ENCODE results near the gene QRICH2. TPM values are rescaled to one million over a fixed set of nuclear protein-coding genes. Genes with fewer than 3 reads are reported as not detected.

QRICH2 gene
- total and polyA plus RNA-seq, 9 of the 15 experiments (the other 6 are each of a cell fraction or from before 2014, with no cell fraction given) = 0.03 to 1.6 (median 0.81) TPM

DNA sequence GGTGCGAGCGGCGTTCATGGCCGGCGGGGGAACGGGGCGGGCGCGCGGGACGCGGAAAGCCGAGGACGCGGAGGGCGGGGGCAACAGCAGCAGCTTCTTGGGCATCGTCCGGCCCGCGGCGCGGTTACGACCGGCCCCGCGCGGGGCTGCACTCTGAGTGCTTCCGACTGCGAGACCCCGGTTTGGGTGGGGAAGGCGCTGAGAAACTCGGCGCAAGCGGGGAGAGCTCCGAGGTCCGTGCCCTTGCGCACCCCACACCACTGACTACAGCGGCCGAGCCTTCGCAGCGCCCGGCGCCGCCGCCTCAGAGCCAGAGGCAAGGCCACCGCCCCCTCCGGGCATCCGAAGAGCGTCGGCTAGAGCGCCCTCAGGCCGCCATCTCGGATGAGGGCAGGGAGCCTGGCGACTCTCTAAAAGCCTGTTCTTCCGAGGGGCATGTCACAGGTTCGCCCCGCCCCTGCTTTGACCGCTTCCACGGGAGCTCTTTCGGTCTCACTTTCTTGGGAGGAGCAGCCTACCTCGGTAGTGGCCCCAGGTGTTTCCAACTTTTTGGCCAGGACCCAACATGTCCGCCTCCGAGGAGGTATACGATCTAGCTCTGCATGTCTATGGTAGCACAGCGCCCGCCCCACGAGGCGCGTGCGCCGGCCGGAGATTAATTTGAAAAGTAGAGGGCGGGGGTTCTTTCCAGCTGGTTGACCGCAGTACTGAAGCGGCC lies 45.7 kb upstream of the QRICH2 start, which contains the start of gene PRPSAP1 (continued):
- TF ChIP-seq ZKSCAN1 (IDR thresholded peaks at IDR 0.05; ENCODE audit: low read depth, low read length) = no peak
- TF ChIP-seq BRF1 (IDR thresholded peaks at IDR 0.05; ENCODE audit: borderline replicate concordance, extremely low read depth, insufficient read length) = no peak
- TF ChIP-seq ZNF830 (CRISPR knock-in tag; IDR thresholded peaks at IDR 0.05) = no peak
- 0 out of 2 replicates have a peak, but pooled peaks have one; percentile 54 for TF ChIP-seq ZNF12 (CRISPR knock-in tag; IDR thresholded peaks at IDR 0.05)
- TF ChIP-seq, protein P1, sequence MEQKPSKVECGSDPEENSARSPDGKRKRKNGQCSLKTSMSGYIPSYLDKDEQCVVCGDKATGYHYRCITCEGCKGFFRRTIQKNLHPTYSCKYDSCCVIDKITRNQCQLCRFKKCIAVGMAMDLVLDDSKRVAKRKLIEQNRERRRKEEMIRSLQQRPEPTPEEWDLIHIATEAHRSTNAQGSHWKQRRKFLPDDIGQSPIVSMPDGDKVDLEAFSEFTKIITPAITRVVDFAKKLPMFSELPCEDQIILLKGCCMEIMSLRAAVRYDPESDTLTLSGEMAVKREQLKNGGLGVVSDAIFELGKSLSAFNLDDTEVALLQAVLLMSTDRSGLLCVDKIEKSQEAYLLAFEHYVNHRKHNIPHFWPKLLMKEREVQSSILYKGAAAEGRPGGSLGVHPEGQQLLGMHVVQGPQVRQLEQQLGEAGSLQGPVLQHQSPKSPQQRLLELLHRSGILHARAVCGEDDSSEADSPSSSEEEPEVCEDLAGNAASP (IDR thresholded peaks at IDR 0.05) = no peak
- TF ChIP-seq SIN3A (IDR thresholded peaks at IDR 0.05; ENCODE audit: borderline replicate concordance in 2 of 2, control insufficient read depth in 1 of 2, low read depth in 2 of 2, low read length in 2 of 2) = peak in 1 of 2 experiments; percentile 91
- peak; percentile 88 for TF ChIP-seq CXXC5 (CRISPR knock-in tag; IDR thresholded peaks at IDR 0.05)
- TF ChIP-seq, protein P2, sequence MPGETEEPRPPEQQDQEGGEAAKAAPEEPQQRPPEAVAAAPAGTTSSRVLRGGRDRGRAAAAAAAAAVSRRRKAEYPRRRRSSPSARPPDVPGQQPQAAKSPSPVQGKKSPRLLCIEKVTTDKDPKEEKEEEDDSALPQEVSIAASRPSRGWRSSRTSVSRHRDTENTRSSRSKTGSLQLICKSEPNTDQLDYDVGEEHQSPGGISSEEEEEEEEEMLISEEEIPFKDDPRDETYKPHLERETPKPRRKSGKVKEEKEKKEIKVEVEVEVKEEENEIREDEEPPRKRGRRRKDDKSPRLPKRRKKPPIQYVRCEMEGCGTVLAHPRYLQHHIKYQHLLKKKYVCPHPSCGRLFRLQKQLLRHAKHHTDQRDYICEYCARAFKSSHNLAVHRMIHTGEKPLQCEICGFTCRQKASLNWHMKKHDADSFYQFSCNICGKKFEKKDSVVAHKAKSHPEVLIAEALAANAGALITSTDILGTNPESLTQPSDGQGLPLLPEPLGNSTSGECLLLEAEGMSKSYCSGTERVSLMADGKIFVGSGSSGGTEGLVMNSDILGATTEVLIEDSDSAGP (CRISPR knock-in tag; IDR thresholded peaks at IDR 0.05) = no peak
- TF ChIP-seq, protein P3, sequence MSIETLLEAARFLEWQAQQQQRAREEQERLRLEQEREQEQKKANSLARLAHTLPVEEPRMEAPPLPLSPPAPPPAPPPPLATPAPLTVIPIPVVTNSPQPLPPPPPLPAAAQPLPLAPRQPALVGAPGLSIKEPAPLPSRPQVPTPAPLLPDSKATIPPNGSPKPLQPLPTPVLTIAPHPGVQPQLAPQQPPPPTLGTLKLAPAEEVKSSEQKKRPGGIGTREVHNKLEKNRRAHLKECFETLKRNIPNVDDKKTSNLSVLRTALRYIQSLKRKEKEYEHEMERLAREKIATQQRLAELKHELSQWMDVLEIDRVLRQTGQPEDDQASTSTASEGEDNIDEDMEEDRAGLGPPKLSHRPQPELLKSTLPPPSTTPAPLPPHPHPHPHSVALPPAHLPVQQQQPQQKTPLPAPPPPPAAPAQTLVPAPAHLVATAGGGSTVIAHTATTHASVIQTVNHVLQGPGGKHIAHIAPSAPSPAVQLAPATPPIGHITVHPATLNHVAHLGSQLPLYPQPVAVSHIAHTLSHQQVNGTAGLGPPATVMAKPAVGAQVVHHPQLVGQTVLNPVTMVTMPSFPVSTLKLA (conservative IDR thresholded peaks at IDR 0.05) = peak; percentile 95 to 97
- TF ChIP-seq ZNF668 (CRISPR knock-in tag; IDR thresholded peaks at IDR 0.05) = no peak
- no peak for TF ChIP-seq ARID2 (IDR thresholded peaks at IDR 0.05)
- no peak for TF ChIP-seq ZNF354B (CRISPR knock-in tag; IDR thresholded peaks at IDR 0.05)
- TF ChIP-seq, protein P4, sequence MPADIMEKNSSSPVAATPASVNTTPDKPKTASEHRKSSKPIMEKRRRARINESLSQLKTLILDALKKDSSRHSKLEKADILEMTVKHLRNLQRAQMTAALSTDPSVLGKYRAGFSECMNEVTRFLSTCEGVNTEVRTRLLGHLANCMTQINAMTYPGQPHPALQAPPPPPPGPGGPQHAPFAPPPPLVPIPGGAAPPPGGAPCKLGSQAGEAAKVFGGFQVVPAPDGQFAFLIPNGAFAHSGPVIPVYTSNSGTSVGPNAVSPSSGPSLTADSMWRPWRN (IDR thresholded peaks at IDR 0.05; ENCODE audit: low read depth) = peak; percentile 89; the same call in 1 of the 2 replicates
- no peak; the same call in 1 of the 2 replicates for TF ChIP-seq ZKSCAN8 (CRISPR knock-in tag; IDR thresholded peaks at IDR 0.05)
- TF ChIP-seq NFATC3 (IDR thresholded peaks at IDR 0.05) = no peak
- no peak for TF ChIP-seq MCM2 (IDR thresholded peaks at IDR 0.05; ENCODE audit: low read depth)
- peak; percentile 45; the same call in 1 of the 2 replicates for TF ChIP-seq ZNF76 (CRISPR knock-in tag; IDR thresholded peaks at IDR 0.05; ENCODE audit: borderline replicate concordance)
- 0 out of 2 replicates have a peak, but pooled peaks have one; percentile 75 for TF ChIP-seq GTF2E2 (tag; IDR thresholded peaks at IDR 0.05)
- peak in 1 of 2 experiments; percentile 92; a peak in 2 of 4 replicates for TF ChIP-seq ARNT (IDR thresholded peaks at IDR 0.05)
- no peak for TF ChIP-seq ZNF785 (CRISPR knock-in tag; IDR thresholded peaks at IDR 0.05)
- peak; percentile 86; the same call in 1 of the 2 replicates for TF ChIP-seq PHF8 (IDR thresholded peaks at IDR 0.05; ENCODE audit: borderline replicate concordance, low read length)
- TF ChIP-seq ZNF121 (CRISPR knock-in tag; conservative IDR thresholded peaks at IDR 0.05) = no peak

Measured in K562 (cell line).